Tibial artery (tissue), 4 donors: ENCODE measurements around the gene GUCY2F.

Experiments
- DNase-seq, 2 donors: peaks; one replicate each; pipeline ENCODE4 v3.0.0-alpha.2; 2019
- H3K27ac ChIP-seq, 2 donors: fragments of 200-600 bp; sonication (generic) in 1 of 2; 1 replicate in 1 of 2; 2 replicates in 1 of 2; pipeline ENCODE4 v1.5.1; 2018 to 2019; ENCODE audit warnings: mild to moderate bottlenecking in 1 of 2
- H3K27me3 ChIP-seq, 2 donors: fragments of 200-600 bp; sonication (generic) in 1 of 2; one replicate each; pipeline versions ENCODE4 v1.5.1 to v1.6.0; 2016 to 2019
- H3K36me3 ChIP-seq, 3 donors: fragments of 200-600 bp; sonication (generic) in 2 of 3; one replicate each; pipeline ENCODE4 v1.5.1; 2016 to 2019; ENCODE audit warnings: mild to moderate bottlenecking in 2 of 3
- H3K4me1 ChIP-seq, 4 donors: fragments of 200-600 bp; sonication (generic) in 2 of 4; 1 replicate in 3 of 4; 2 replicates in 1 of 4; pipeline ENCODE4 v1.5.1; 2016 to 2019
- H3K4me3 ChIP-seq, 2 donors: fragments of 200-600 bp; sonication (generic) in 1 of 2; 1 replicate in 1 of 2; 2 replicates in 1 of 2; pipeline ENCODE4 v1.5.1; 2018 to 2019; ENCODE audit warnings: mild to moderate bottlenecking in 2 of 2
- H3K9me3 ChIP-seq, 3 donors: fragments of 200-600 bp; sonication (generic) in 1 of 3; one replicate each; pipeline ENCODE4 v1.5.1; 2016 to 2019
- CTCF ChIP-seq, 2 experiments: fragments of 200-600 bp in 1 of 2; fragments of 450-650 bp in 1 of 2; IDR thresholded peaks; one replicate each; pipeline ENCODE4 v1.5.1; 2017 to 2019; ENCODE audit warnings: antibody characterized with exemption in 2 of 2, mild to moderate bottlenecking in 1 of 2, moderate library complexity in 1 of 2
- intact Hi-C: fragments of 100-400 bp; cut with DNase I; formaldehyde crosslinking; loops from one replicate; pipeline ENCODE4 v1.15.0; 2023; ENCODE audit warnings: low total_unique reads

Gene GUCY2F

GRCh38 chrX:109472939-109473735, 8.7 kb downstream of the GUCY2F start:
- DNase-seq, result no peak
- intact Hi-C loops, result no loop called here
- no peaks in the 10 kb centered on the region for H3K9me3 ChIP-seq
- no peak overlapping the region for H3K27ac ChIP-seq
- no peaks in the 10 kb centered on the region for H3K27me3 ChIP-seq
- no peaks in the 10 kb centered on the region for H3K36me3 ChIP-seq
- no peak for TF ChIP-seq CTCF (IDR thresholded peaks at IDR 0.05)
- no peak overlapping the region for H3K4me3 ChIP-seq
- H3K4me1 ChIP-seq, result peaks cover 0 to 3% (median 0%) of the 10 kb centered on the region in 4 donors

GRCh38 chrX:109464231-109464630, 17.7 kb downstream of the GUCY2F start:
- no peak for TF ChIP-seq CTCF (IDR thresholded peaks at IDR 0.05)
- H3K4me3 ChIP-seq, result no peak overlapping the region
- no peaks in the 10 kb centered on the region for H3K4me1 ChIP-seq
- H3K27me3 ChIP-seq, result no peaks in the 10 kb centered on the region
- H3K27ac ChIP-seq, result no peak overlapping the region
- DNase-seq, result no peak
- no peaks in the 10 kb centered on the region for H3K9me3 ChIP-seq
- intact Hi-C loops, result no loop called here
- no peaks in the 10 kb centered on the region for H3K36me3 ChIP-seq

GRCh38 chrX:109463784-109464183, 18.1 kb downstream of the GUCY2F start:
- H3K27ac ChIP-seq, result no peak overlapping the region
- no peaks in the 10 kb centered on the region for H3K36me3 ChIP-seq
- intact Hi-C loops, result no loop called here
- H3K9me3 ChIP-seq, result no peaks in the 10 kb centered on the region
- H3K4me1 ChIP-seq, result no peaks in the 10 kb centered on the region
- no peaks in the 10 kb centered on the region for H3K27me3 ChIP-seq
- TF ChIP-seq CTCF (IDR thresholded peaks at IDR 0.05), result no peak
- no peak overlapping the region for H3K4me3 ChIP-seq
- no peak for DNase-seq

- DNase-seq, result no peak
- H3K27me3 ChIP-seq, result no peaks in the 10 kb centered on the region
These were observed 33.5 kb downstream of the GUCY2F start for GRCh38 chrX:109448282-109448938.

GRCh38 chrX:109441266-109441665, 40.6 kb downstream of the GUCY2F start:
- intact Hi-C loops, result no loop called here
- Histone ChIP-seq H3K4me3 (no peak overlapping the region), H3K36me3 (no peaks in the 10 kb centered on the region), H3K27me3 (no peaks in the 10 kb centered on the region), H3K9me3 (no peaks in the 10 kb centered on the region), H3K4me1 (no peaks in the 10 kb centered on the region), H3K27ac (no peak overlapping the region)
- no peak for DNase-seq
- TF ChIP-seq CTCF (IDR thresholded peaks at IDR 0.05), result no peak

More at GRCh38 chrX:109448282-109448938, 33.5 kb downstream of the GUCY2F start:
- Histone ChIP-seq H3K36me3 (no peaks in the 10 kb centered on the region), H3K4me1 (no peaks in the 10 kb centered on the region), H3K27ac (no peak overlapping the region), H3K9me3 (no peaks in the 10 kb centered on the region), H3K4me3 (no peak overlapping the region)
- intact Hi-C loops, result no loop called here
- TF ChIP-seq CTCF (IDR thresholded peaks at IDR 0.05), result no peak
